Stomach (tissue), 4 donors: Measurements from ENCODE around the gene GPC5.

Source experiments
- EP300 ChIP-seq: sonication (generic); formaldehyde crosslinking; IDR thresholded peaks from one replicate; pipeline ENCODE4 v1.6.1; 2017; ENCODE audit warnings: antibody characterized with exemption
- POLR2A ChIP-seq, 4 donors: fragments of 450-650 bp; IDR thresholded peaks; one replicate each; pipeline ENCODE4 v1.6.1; 2016; ENCODE audit warnings: antibody characterized with exemption in 4 of 4, control low read depth in 2 of 4, mild to moderate bottlenecking in 1 of 4, moderate library complexity in 1 of 4
- POLR2AphosphoS5 ChIP-seq, 3 donors: sonication (generic); formaldehyde crosslinking; IDR thresholded peaks; one replicate each; pipeline ENCODE4 v1.6.1; 2016; ENCODE audit warnings: antibody characterized with exemption in 3 of 3
- TF ChIP-seq, protein P1 (sequence below), 7 experiments: fragments of 450-650 bp in 4 of 7; fragments of 200-600 bp in 3 of 7; sonication (generic) in 3 of 7; IDR thresholded peaks; one replicate each; pipeline ENCODE4 v1.5.1; 2016 to 2019; ENCODE audit warnings: antibody characterized with exemption in 7 of 7, control low read depth in 2 of 7, mild to moderate bottlenecking in 1 of 7

DNA sequence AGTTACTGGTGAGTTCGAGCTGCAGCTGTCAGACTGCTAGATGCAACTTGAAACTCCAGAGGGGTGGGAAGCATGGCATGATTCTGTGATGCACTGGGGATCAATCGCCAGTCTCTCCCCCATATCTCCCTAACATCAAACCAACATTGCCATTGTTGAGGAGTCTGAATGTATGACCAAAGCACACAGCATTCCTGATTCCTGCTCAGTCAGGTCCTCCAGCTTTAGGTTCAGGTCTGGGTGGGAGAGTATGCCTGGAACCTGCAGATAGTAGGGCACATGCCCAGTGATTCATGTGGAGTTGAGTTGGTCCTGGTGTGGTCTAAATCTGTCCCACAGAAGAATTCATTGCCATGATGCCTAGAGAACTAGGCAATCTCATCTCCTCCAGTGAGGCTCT lies 269.1 kb downstream of the GPC5 start:
- TF ChIP-seq, protein P1, sequence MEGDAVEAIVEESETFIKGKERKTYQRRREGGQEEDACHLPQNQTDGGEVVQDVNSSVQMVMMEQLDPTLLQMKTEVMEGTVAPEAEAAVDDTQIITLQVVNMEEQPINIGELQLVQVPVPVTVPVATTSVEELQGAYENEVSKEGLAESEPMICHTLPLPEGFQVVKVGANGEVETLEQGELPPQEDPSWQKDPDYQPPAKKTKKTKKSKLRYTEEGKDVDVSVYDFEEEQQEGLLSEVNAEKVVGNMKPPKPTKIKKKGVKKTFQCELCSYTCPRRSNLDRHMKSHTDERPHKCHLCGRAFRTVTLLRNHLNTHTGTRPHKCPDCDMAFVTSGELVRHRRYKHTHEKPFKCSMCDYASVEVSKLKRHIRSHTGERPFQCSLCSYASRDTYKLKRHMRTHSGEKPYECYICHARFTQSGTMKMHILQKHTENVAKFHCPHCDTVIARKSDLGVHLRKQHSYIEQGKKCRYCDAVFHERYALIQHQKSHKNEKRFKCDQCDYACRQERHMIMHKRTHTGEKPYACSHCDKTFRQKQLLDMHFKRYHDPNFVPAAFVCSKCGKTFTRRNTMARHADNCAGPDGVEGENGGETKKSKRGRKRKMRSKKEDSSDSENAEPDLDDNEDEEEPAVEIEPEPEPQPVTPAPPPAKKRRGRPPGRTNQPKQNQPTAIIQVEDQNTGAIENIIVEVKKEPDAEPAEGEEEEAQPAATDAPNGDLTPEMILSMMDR (IDR thresholded peaks at IDR 0.05) = no peak
- TF ChIP-seq POLR2AphosphoS5 (IDR thresholded peaks at IDR 0.05) = no peak
- no peak for TF ChIP-seq POLR2A (IDR thresholded peaks at IDR 0.05)
- no peak for TF ChIP-seq EP300
